Vagina (tissue), 2 donors: ENCODE measurements around the gene ANKUB1. TPM values are rescaled to one million over a fixed set of nuclear protein-coding genes. Genes with fewer than 3 reads are reported as not detected.
"Not testable (repeated sequence)": the region's sequence is repeated elsewhere in the genome, so short reads cannot be mapped to it uniquely, and the experiment has no call there.

Experiments used
- DNase-seq, 2 donors: peaks; one replicate each; pipeline ENCODE4 v3.0.0-alpha.2; 2017; ENCODE audit errors: extremely low spot score in 2 of 2
- H3K27ac ChIP-seq: fragments of 200-600 bp; sonication (generic); one replicate; pipeline ENCODE4 v1.5.1; 2019
- H3K27me3 ChIP-seq: fragments of 200-600 bp; sonication (generic); one replicate; pipeline ENCODE4 v1.5.1; 2019
- H3K36me3 ChIP-seq, 2 donors: fragments of 200-600 bp; sonication (generic); one replicate each; pipeline ENCODE4 v1.5.1; 2017 to 2019
- H3K4me1 ChIP-seq: fragments of 200-600 bp; sonication (generic); one replicate; pipeline ENCODE4 v1.5.1; 2019
- H3K4me3 ChIP-seq, 2 donors: fragments of 200-600 bp; sonication (generic); 1 replicate in 1 of 2; 2 replicates in 1 of 2; pipeline ENCODE4 v1.5.1; 2016 to 2019
- H3K9me3 ChIP-seq: fragments of 200-600 bp; sonication (generic); one replicate; pipeline ENCODE4 v1.5.1; 2019
- POLR2A ChIP-seq, 2 donors: fragments of 450-650 bp; IDR thresholded peaks; one replicate each; pipeline ENCODE4 v1.6.1; 2017; ENCODE audit warnings: antibody characterized with exemption in 2 of 2, mild to moderate bottlenecking in 2 of 2, moderate library complexity in 2 of 2
- POLR2AphosphoS5 ChIP-seq, 2 donors: sonication (generic); formaldehyde crosslinking; IDR thresholded peaks; one replicate each; pipeline ENCODE4 v1.9.0; 2017; ENCODE audit warnings: antibody characterized with exemption in 2 of 2, mild to moderate bottlenecking in 2 of 2, low read depth in 1 of 2; ENCODE audit not compliant: insufficient read depth in 1 of 2
- intact Hi-C: fragments of 100-400 bp; cut with DNase I; formaldehyde crosslinking; loops from one replicate; pipeline ENCODE4 v1.15.1; 2023
- total RNA-seq: library from RNA; depleted of rRNA; stranded (reverse); fragments of >200 nt; gene quantifications from one replicate; pipeline ENCODE4 v1.2.3, GENCODE V29; 2016
- TF ChIP-seq, protein P1 (sequence below), 3 experiments: fragments of 450-650 bp in 2 of 3; fragments of 200-600 bp in 1 of 3; sonication (generic) in 1 of 3; IDR thresholded peaks; one replicate each; pipeline ENCODE4 v1.5.1; 2017 to 2019; ENCODE audit warnings: antibody characterized with exemption in 3 of 3, mild to moderate bottlenecking in 2 of 3, moderate library complexity in 2 of 3

ANKUB1 gene
- total RNA-seq, 1 donor from 2014 or later = not detected

DNA sequence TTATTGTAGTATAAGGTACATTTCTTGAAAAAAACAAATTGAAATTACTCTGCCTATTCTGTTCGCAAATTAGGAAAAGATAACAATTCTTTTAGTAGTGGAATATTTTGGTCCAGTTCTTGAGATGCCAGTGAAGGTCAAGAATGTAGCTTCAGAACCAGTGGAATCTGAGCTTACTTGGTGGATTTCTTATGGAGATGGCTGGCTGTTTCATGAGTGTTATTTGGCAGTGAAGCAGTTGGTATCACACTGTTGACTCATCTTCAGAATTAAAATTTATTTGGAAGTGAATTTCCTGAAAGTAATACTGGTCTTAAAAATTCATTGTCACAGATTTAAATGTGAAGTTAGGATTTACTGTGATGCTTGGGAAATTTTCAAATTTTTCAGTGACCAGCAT lies 39.7 kb upstream of the ANKUB1 start:
- H3K27ac ChIP-seq = no peak overlapping the region
- no peaks in the 10 kb centered on the region for H3K36me3 ChIP-seq
- intact Hi-C loops = no loop called here
- no peaks in the 10 kb centered on the region for H3K27me3 ChIP-seq
- peaks cover 5% of the 10 kb centered on the region for H3K4me1 ChIP-seq
- DNase-seq = no peak
- TF ChIP-seq POLR2AphosphoS5 (IDR thresholded peaks at IDR 0.05; ENCODE audit: insufficient read depth in 1 of 2, low read depth in 1 of 2) = no peak
- TF ChIP-seq, protein P1, sequence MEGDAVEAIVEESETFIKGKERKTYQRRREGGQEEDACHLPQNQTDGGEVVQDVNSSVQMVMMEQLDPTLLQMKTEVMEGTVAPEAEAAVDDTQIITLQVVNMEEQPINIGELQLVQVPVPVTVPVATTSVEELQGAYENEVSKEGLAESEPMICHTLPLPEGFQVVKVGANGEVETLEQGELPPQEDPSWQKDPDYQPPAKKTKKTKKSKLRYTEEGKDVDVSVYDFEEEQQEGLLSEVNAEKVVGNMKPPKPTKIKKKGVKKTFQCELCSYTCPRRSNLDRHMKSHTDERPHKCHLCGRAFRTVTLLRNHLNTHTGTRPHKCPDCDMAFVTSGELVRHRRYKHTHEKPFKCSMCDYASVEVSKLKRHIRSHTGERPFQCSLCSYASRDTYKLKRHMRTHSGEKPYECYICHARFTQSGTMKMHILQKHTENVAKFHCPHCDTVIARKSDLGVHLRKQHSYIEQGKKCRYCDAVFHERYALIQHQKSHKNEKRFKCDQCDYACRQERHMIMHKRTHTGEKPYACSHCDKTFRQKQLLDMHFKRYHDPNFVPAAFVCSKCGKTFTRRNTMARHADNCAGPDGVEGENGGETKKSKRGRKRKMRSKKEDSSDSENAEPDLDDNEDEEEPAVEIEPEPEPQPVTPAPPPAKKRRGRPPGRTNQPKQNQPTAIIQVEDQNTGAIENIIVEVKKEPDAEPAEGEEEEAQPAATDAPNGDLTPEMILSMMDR (IDR thresholded peaks at IDR 0.05) = no peak
- peaks cover 8% of the 10 kb centered on the region for H3K9me3 ChIP-seq
- no peak overlapping the region for H3K4me3 ChIP-seq

DNA sequence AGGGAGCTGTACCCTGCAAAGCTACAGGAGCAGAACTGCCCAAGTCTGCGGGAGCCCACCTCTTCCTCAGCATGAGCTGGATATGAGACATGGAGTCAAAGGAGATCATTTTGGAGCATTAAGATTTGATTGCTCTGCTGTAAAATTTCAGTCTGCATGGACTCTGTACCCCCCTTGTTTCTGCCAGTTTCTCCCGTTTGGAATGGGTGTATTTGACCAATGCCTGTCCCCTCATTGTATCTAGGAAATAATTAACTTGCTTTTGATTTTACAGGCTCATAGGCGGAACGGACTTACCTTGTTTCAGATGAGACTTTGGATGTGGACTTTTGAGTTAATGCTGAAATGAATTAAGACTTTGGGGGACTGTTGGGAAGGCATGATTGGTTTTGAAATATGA lies 39.0 kb upstream of the ANKUB1 start:
- no peak overlapping the region for H3K4me3 ChIP-seq
- intact Hi-C loops = no loop called here
- no peak overlapping the region for H3K27ac ChIP-seq
- no peaks in the 10 kb centered on the region for H3K27me3 ChIP-seq
- H3K9me3 ChIP-seq = peaks cover 8% of the 10 kb centered on the region
- peaks cover 5% of the 10 kb centered on the region for H3K4me1 ChIP-seq
- H3K36me3 ChIP-seq = no peaks in the 10 kb centered on the region
- no peak for DNase-seq
- TF ChIP-seq POLR2A (IDR thresholded peaks at IDR 0.05) (no peak), POLR2AphosphoS5 (IDR thresholded peaks at IDR 0.05; ENCODE audit: insufficient read depth in 1 of 2, low read depth in 1 of 2) (no peak)
- TF ChIP-seq, protein P1 (IDR thresholded peaks at IDR 0.05) = no peak

DNA sequence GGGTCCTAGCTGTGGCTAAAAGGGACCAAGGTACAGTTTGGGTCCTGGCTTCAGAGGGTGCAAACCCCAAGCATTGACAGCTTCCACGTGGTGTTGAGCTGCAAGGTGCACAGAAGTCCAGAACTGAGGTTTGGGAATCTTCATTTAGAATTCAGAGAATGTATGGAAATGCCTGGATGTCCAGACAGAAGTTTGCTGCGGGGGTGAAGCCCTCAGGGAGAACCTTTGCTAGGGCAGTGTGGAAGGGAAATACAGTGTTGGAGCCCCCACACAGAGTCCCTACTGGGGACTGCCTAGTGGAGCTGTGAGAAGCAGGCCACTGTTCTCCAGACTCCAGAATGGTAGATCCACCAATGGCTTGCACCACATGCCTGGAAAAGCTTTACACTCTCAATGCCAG lies 38.5 kb upstream of the ANKUB1 start:
- no peaks in the 10 kb centered on the region for H3K36me3 ChIP-seq
- H3K27me3 ChIP-seq = no peaks in the 10 kb centered on the region
- peaks cover 5% of the 10 kb centered on the region for H3K4me1 ChIP-seq
- DNase-seq = no peak
- TF ChIP-seq, protein P1 (IDR thresholded peaks at IDR 0.05) = no peak
- no peak for TF ChIP-seq POLR2A (IDR thresholded peaks at IDR 0.05)
- TF ChIP-seq POLR2AphosphoS5 (IDR thresholded peaks at IDR 0.05; ENCODE audit: insufficient read depth in 1 of 2, low read depth in 1 of 2) = no peak
- intact Hi-C loops = no loop called here
- no peak overlapping the region for H3K27ac ChIP-seq
- H3K4me3 ChIP-seq = no peak overlapping the region
- H3K9me3 ChIP-seq = peaks cover 8% of the 10 kb centered on the region

DNA sequence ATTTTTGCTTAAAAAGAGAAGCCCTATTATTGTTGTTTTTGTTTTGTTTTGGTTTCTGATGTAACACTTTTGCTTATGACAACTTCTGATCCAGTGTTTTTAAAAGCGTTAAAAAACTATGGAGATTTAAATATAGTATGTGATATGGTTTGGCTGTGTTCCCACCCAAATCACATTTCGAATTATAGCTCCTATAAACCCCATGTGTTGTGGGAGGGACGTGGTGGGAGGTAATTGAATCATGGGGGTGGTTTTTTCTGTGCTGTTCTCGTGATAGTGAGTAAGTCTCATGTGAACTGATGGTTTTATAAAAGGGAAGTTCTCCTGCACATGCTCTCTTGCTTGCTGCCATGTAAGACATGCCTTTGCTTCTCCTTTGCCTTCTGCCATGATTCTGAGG lies 37.3 kb upstream of the ANKUB1 start:
- H3K27ac ChIP-seq, DNase-seq, H3K4me3 ChIP-seq, H3K27me3 ChIP-seq, H3K36me3 ChIP-seq, H3K4me1 ChIP-seq, intact Hi-C loops, H3K9me3 ChIP-seq: not testable (repeated sequence)

DNA sequence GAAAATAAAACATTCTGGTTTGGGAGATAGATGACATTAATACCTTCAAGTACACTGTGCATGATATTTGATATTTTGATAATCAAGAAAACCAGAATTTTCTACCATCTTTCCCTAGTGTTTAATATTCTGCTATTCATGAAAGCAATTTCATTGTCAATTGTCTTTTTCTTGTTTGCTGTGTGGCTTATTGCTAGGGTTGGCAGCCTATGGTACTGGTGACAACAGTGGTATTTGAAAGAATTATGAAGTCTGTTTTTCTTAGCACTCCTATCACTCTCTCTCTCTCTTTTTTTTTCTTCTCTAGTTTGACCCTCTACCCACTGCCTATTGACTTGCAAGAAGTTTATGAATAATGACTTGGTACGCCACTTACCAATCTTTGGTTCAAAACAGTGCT lies 36.0 kb upstream of the ANKUB1 start:
- Histone ChIP-seq H3K4me3 (no peak overlapping the region), H3K27me3 (no peaks in the 10 kb centered on the region), H3K9me3 (peaks cover 8% of the 10 kb centered on the region), H3K36me3 (no peaks in the 10 kb centered on the region), H3K4me1 (peaks cover 5% of the 10 kb centered on the region), H3K27ac (no peak overlapping the region)
- intact Hi-C loops = no loop called here
- no peak for DNase-seq
- TF ChIP-seq, protein P1 (IDR thresholded peaks at IDR 0.05) = no peak
- TF ChIP-seq POLR2AphosphoS5 (IDR thresholded peaks at IDR 0.05; ENCODE audit: insufficient read depth in 1 of 2, low read depth in 1 of 2) (no peak), POLR2A (IDR thresholded peaks at IDR 0.05) (no peak)

DNA sequence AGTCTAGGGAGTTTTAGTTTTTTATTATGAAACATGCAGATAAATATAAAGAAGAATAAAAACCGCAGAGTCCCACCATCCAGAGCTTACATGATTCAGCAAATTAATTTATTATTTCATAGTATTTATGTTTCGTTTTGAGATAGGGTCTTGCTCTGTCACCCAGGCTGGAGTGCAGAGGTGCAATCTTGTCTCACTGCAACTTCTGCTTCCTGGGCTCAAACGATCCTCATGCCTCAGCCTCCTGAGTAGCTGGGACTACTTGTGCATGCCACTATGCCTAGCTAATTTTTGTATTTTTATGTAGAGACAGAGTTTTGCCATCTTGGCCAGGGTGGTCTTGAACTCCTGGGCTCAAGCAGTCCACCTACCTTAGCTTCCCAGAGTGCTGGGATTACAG lies 34.3 kb upstream of the ANKUB1 start:
- Histone ChIP-seq H3K4me1 (peaks cover 5% of the 10 kb centered on the region), H3K9me3 (peaks cover 4% of the 10 kb centered on the region), H3K27me3 (no peaks in the 10 kb centered on the region), H3K27ac (no peak overlapping the region), H3K4me3 (no peak overlapping the region), H3K36me3 (no peaks in the 10 kb centered on the region)
- intact Hi-C loops = no loop called here
- TF ChIP-seq POLR2AphosphoS5 (IDR thresholded peaks at IDR 0.05; ENCODE audit: insufficient read depth in 1 of 2, low read depth in 1 of 2) = no peak
- TF ChIP-seq POLR2A (IDR thresholded peaks at IDR 0.05) = no peak
- TF ChIP-seq, protein P1 (IDR thresholded peaks at IDR 0.05) = no peak
- no peak for DNase-seq
